B cell (primary cell): Measurements from ENCODE around the gene PODXL. TPM values are rescaled to one million over a fixed set of nuclear protein-coding genes. Genes with fewer than 3 reads are reported as not detected.

Experiments used
- ATAC-seq: fragments of 200-7000 bp; cut with Tn5 transposase; one replicate; pipeline ENCODE4 v1.10.0; 2021; ENCODE audit warnings: low read depth, mild to moderate bottlenecking, moderate number of reproducible peaks, moderate library complexity
- CTCF ChIA-PET: fragments of 350-600 bp; sonication (Branson Sonifier 250); formaldehyde crosslinking; loops from one replicate; lab custom pipeline; 2021; ENCODE audit warnings: antibody characterized with exemption, inconsistent platforms; lab: Charles Lee
- POLR2A ChIA-PET: fragments of 350-600 bp; sonication (Branson Sonifier 250); formaldehyde crosslinking; loops from one replicate; lab custom pipeline; 2021; ENCODE audit warnings: antibody characterized with exemption; lab: Charles Lee
- DNase-seq: peaks from one replicate; pipeline ENCODE4 v3.0.0; 2013
- H2AFZ ChIP-seq: 2 replicates; pipeline ENCODE4 v1.6.1; 2012; ENCODE audit warnings: mild to moderate bottlenecking, low read depth, low read length; ENCODE audit not compliant: insufficient read depth, poor library complexity, severe bottlenecking
- H3K27ac ChIP-seq, 2 donors: 1 replicate in 1 of 2; 2 replicates in 1 of 2; pipeline ENCODE4 v1.5.1; 2012 to 2013; ENCODE audit warnings: low read length in 2 of 2, mild to moderate bottlenecking in 2 of 2, moderate library complexity in 1 of 2
- H3K27me3 ChIP-seq, 4 experiments: fragments of 200-600 bp in 1 of 4; sonication (generic) in 1 of 4; replicated peaks in 1 of 4; 1 replicate in 2 of 4; 2 replicates in 2 of 4; pipeline versions ENCODE4 v1.6.1 to v1.7.0; 2013 to 2016; ENCODE audit warnings: low read length in 3 of 4, mild to moderate bottlenecking in 2 of 4, mixed read lengths in 1 of 4, moderate library complexity in 1 of 4; ENCODE audit not compliant: insufficient read depth in 4 of 4, control insufficient read depth in 3 of 4; ENCODE audit errors: control extremely low read depth in 1 of 4
- H3K36me3 ChIP-seq, 2 experiments: replicated peaks in 1 of 2; 1 replicate in 1 of 2; 2 replicates in 1 of 2; pipeline versions ENCODE4 v1.6.1 to v1.7.1; 2013; ENCODE audit warnings: low read length in 1 of 2; ENCODE audit not compliant: insufficient read depth in 2 of 2, control insufficient read depth in 1 of 2; ENCODE audit errors: control extremely low read depth in 1 of 2, extremely low read depth in 1 of 2
- H3K4me1 ChIP-seq, 2 donors: fragments of 200-600 bp in 1 of 2; sonication (generic) in 1 of 2; 1 replicate in 1 of 2; 2 replicates in 1 of 2; pipeline versions ENCODE4 v1.5.1 to v1.6.1; 2013 to 2017; ENCODE audit warnings: low read length in 2 of 2; ENCODE audit not compliant: control insufficient read depth in 2 of 2, insufficient read depth in 2 of 2
- H3K4me2 ChIP-seq: replicated peaks from 2 replicates; pipeline ENCODE3; 2012; ENCODE audit warnings: mild to moderate bottlenecking, low read depth, low read length; ENCODE audit not compliant: poor library complexity, severe bottlenecking
- H3K4me3 ChIP-seq, 5 experiments: fragments of 200-600 bp in 1 of 5; sonication (generic) in 1 of 5; 1 replicate in 3 of 5; 2 replicates in 2 of 5; pipeline versions ENCODE4 v1.5.1 to v1.7.0; 2011 to 2016; ENCODE audit warnings: low read length in 4 of 5, mild to moderate bottlenecking in 4 of 5, low read depth in 2 of 5, control low read depth in 1 of 5, moderate library complexity in 1 of 5; ENCODE audit not compliant: insufficient read depth in 1 of 5; ENCODE audit errors: control extremely low read depth in 1 of 5, extremely low read depth in 1 of 5
- H3K79me2 ChIP-seq: fragments of 200-600 bp; sonication (generic); one replicate; pipeline ENCODE4 v1.6.0; 2016; ENCODE audit warnings: low read length; ENCODE audit not compliant: control insufficient read depth, insufficient read depth
- H3K9ac ChIP-seq: fragments of 200-600 bp; sonication (generic); 2 replicates; pipeline ENCODE4 v1.6.1; 2017; ENCODE audit warnings: mild to moderate bottlenecking, low read length, moderate library complexity
- H3K9me3 ChIP-seq, 3 donors: one replicate each; pipeline versions ENCODE4 v1.6.1 to v1.7.1; 2013; ENCODE audit warnings: low read length in 2 of 3; ENCODE audit not compliant: control insufficient read depth in 2 of 3, insufficient read depth in 1 of 3; ENCODE audit errors: control extremely low read depth in 1 of 3
- H4K20me1 ChIP-seq: 2 replicates; pipeline ENCODE4 v1.6.0; 2012; ENCODE audit warnings: mild to moderate bottlenecking, low read length; ENCODE audit not compliant: insufficient read depth, control insufficient read depth, poor library complexity, severe bottlenecking
- H3K27ac Mint-ChIP-seq: one replicate; pipeline ENCODE4 v1.8.0; 2021; ENCODE audit warnings: mixed read lengths
- H3K27me3 Mint-ChIP-seq: one replicate; pipeline ENCODE4 v1.8.0; 2021; ENCODE audit warnings: mixed read lengths
- H3K4me1 Mint-ChIP-seq: one replicate; pipeline ENCODE4 v1.8.0; 2021; ENCODE audit warnings: mixed read lengths
- H3K4me3 Mint-ChIP-seq: one replicate; pipeline ENCODE4 v1.8.0; 2021; ENCODE audit warnings: mixed read lengths
- H3K9me3 Mint-ChIP-seq: one replicate; pipeline ENCODE4 v1.8.0; 2022; ENCODE audit warnings: mixed read lengths; ENCODE audit not compliant: insufficient read depth
- CTCF ChIP-seq: fragments of 200-600 bp; IDR thresholded peaks from one replicate; pipeline ENCODE4 v1.8.0; 2022; ENCODE audit warnings: antibody characterized with exemption, mild to moderate bottlenecking
- EZH2 ChIP-seq: IDR thresholded peaks from 2 replicates; pipeline ENCODE4 v1.6.1; 2012; ENCODE audit warnings: borderline replicate concordance, low read depth, mild to moderate bottlenecking, moderate library complexity, low read length; ENCODE audit not compliant: insufficient read depth, poor library complexity, severe bottlenecking
- WGBS: methylation state at CpG from one replicate; pipeline ENCODE4 v1.1.5; 2013; ENCODE audit warnings: missing lambda C conversion rate; ENCODE audit not compliant: insufficient coverage; 5-methylcytosine and 5-hydroxymethylcytosine counted together
- intact Hi-C: fragments of 100-400 bp; cut with micrococcal nuclease; formaldehyde crosslinking; loops from one replicate; pipeline ENCODE4 v1.10.0; 2022
- polyA plus RNA-seq: library from polyadenylated mRNA; depleted of rRNA; stranded (reverse); fragments of >200 nt; gene quantifications from 2 replicates; pipeline ENCODE4 v1.2.3, GENCODE V29; 2012
- total RNA-seq, 2 donors: library from RNA; stranded (reverse); fragments of 120-200 nt in 1 of 2; gene quantifications; 1 replicate in 1 of 2; 2 replicates in 1 of 2; pipeline versions ENCODE4 v1.2.3 to v1.2.4, GENCODE V29; 2013 to 2022

PODXL gene
- total and polyA plus RNA-seq, 2 donors (not counting 1 experiment from before 2014, with no cell fraction given) = 1.5 to 5.8 TPM

DNA sequence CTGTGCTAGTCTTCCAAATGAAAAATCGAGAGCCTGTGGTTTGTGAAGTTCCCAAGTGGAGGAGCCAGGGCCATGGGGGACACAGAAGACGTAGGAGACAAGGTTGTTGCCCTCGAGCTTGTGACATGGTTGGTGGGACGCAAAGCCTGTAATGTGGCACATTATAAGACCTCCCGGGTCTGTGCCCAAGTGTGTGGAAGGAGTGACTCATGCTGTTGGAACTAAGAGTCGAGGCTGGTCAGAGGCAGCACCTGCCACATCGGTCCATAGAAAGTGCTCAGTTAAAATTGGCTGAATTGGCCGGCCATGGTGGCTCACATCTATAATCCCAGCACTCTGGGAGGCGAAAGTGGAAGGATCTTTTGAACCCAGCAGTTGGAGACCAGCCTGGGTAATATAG lies 27.0 kb upstream of the PODXL start:
- no peaks in the 10 kb centered on the region for H3K9me3 Mint-ChIP-seq
- intact Hi-C loops = no loop called here
- CTCF ChIA-PET = no interaction called here

More for the DNA sequence above, 27.0 kb upstream of the PODXL start:
- ATAC-seq (no peak), DNase-seq (no peak)
- no peak overlapping the region for H3K9ac ChIP-seq
- H3K27ac ChIP-seq = no peak overlapping the region
- no peaks in the 10 kb centered on the region for H3K9me3 ChIP-seq
- H2AFZ ChIP-seq = no peak overlapping the region
- H4K20me1 ChIP-seq = no peaks in the 10 kb centered on the region
- Mint-ChIP-seq H3K4me3 (no peak overlapping the region), H3K27ac (no peak overlapping the region), H3K27me3 (peaks cover 9% of the 10 kb centered on the region), H3K4me1 (no peaks in the 10 kb centered on the region)
- TF ChIP-seq CTCF = no peak
- no peak for TF ChIP-seq EZH2
- H3K79me2 ChIP-seq = no peaks in the 10 kb centered on the region
- H3K4me3 ChIP-seq = no peak overlapping the region
- no peak overlapping the region for H3K4me2 ChIP-seq
- POLR2A ChIA-PET = no interaction called here
- H3K27me3 ChIP-seq = peaks cover 0 to 5% (median 0%) of the 10 kb centered on the region in 4 experiments
- H3K36me3 ChIP-seq = no peaks in the 10 kb centered on the region
- WGBS = 96% methylated on average over 6 of the region's 9 CpGs
- no peaks in the 10 kb centered on the region for H3K4me1 ChIP-seq
